Esophagus muscularis mucosa (tissue), 4 donors: ENCODE data around the gene PTPRU. TPM values are rescaled to one million over a fixed set of nuclear protein-coding genes. Genes with fewer than 3 reads are reported as not detected.

Experiments
- DNase-seq: peaks from one replicate; pipeline ENCODE4 v3.0.0-alpha.2; 2017; ENCODE audit errors: extremely low spot score
- H3K27ac ChIP-seq, 4 donors: fragments of 200-600 bp; sonication (generic); replicated peaks in 1 of 4; 1 replicate in 3 of 4; 2 replicates in 1 of 4; pipeline ENCODE4 v1.5.1; 2016 to 2019; ENCODE audit warnings: mild to moderate bottlenecking in 1 of 4
- H3K27me3 ChIP-seq, 4 donors: fragments of 200-600 bp; sonication (generic); one replicate each; pipeline versions ENCODE4 v1.5.1 to v1.6.0; 2016 to 2019
- H3K36me3 ChIP-seq, 4 donors: fragments of 200-600 bp; sonication (generic); one replicate each; pipeline ENCODE4 v1.5.1; 2016 to 2019
- H3K4me1 ChIP-seq, 4 donors: fragments of 200-600 bp; sonication (generic); one replicate each; pipeline ENCODE4 v1.5.1; 2016 to 2019
- H3K4me3 ChIP-seq, 4 donors: fragments of 200-600 bp; sonication (generic); 1 replicate in 2 of 4; 2 replicates in 2 of 4; pipeline ENCODE4 v1.5.1; 2016 to 2019; ENCODE audit warnings: mild to moderate bottlenecking in 4 of 4, moderate library complexity in 1 of 4
- H3K9me3 ChIP-seq, 4 donors: fragments of 200-600 bp; sonication (generic); 1 replicate in 3 of 4; 2 replicates in 1 of 4; pipeline ENCODE4 v1.5.1; 2016 to 2019
- EP300 ChIP-seq: sonication (generic); formaldehyde crosslinking; IDR thresholded peaks from one replicate; pipeline ENCODE4 v1.6.1; 2017; ENCODE audit warnings: antibody characterized with exemption
- POLR2A ChIP-seq: fragments of 450-650 bp; IDR thresholded peaks from one replicate; pipeline ENCODE4 v1.6.1; 2017; ENCODE audit warnings: antibody characterized with exemption, moderate library complexity, mild to moderate bottlenecking, low read depth
- POLR2AphosphoS5 ChIP-seq, 2 donors: sonication (generic); formaldehyde crosslinking; IDR thresholded peaks; one replicate each; pipeline ENCODE4 v1.6.1; 2017; ENCODE audit warnings: antibody characterized with exemption in 2 of 2
- WGBS: methylation state at CpG from one replicate; pipeline ENCODE4 v1.1.5; 2018; 5-methylcytosine and 5-hydroxymethylcytosine counted together
- intact Hi-C: fragments of 100-400 bp; cut with DNase I; formaldehyde crosslinking; loops from one replicate; pipeline ENCODE4 v1.15.1; 2023
- total RNA-seq, 4 donors: library from RNA; depleted of rRNA; stranded (reverse); fragments of >200 nt; gene quantifications; one replicate each; pipeline versions ENCODE4 v1.1.0 to v1.2.1, GENCODE V29; 2016
- TF ChIP-seq, protein P1 (sequence below), 3 experiments: fragments of 200-600 bp in 2 of 3; fragments of 450-650 bp in 1 of 3; sonication (generic) in 2 of 3; IDR thresholded peaks; one replicate each; pipeline ENCODE4 v1.5.1; 2017 to 2019; ENCODE audit warnings: antibody characterized with exemption in 3 of 3, mild to moderate bottlenecking in 2 of 3, moderate library complexity in 1 of 3

The PTPRU gene
- total RNA-seq, 4 donors from 2014 or later, result 19.5 to 32.7 (median 27.5) TPM

DNA sequence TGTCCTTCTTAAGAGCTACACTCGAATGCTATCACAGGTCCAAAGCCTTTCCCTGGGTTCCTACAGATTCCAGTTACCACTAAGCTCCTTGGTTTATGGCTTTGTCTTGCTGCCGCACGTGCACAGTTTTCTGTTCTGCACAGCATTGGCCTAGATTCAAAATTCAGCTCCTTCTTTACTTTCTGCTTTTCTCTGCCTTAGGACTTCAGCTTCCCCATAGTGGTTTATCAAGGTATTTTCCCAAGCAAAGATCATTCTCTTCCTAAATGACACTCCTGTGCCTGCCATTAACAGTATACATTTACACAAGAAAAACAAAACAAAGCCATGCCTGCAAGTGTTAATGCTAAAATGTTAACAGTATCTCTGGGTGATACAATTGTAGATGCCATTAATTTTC lies 41.8 kb downstream of the PTPRU start:
- TF ChIP-seq POLR2A, result no peak
- TF ChIP-seq, protein P1, sequence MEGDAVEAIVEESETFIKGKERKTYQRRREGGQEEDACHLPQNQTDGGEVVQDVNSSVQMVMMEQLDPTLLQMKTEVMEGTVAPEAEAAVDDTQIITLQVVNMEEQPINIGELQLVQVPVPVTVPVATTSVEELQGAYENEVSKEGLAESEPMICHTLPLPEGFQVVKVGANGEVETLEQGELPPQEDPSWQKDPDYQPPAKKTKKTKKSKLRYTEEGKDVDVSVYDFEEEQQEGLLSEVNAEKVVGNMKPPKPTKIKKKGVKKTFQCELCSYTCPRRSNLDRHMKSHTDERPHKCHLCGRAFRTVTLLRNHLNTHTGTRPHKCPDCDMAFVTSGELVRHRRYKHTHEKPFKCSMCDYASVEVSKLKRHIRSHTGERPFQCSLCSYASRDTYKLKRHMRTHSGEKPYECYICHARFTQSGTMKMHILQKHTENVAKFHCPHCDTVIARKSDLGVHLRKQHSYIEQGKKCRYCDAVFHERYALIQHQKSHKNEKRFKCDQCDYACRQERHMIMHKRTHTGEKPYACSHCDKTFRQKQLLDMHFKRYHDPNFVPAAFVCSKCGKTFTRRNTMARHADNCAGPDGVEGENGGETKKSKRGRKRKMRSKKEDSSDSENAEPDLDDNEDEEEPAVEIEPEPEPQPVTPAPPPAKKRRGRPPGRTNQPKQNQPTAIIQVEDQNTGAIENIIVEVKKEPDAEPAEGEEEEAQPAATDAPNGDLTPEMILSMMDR (IDR thresholded peaks at IDR 0.05), result no peak
- TF ChIP-seq POLR2AphosphoS5 (IDR thresholded peaks at IDR 0.05), result no peak
- no peak for TF ChIP-seq EP300
- H3K4me3 ChIP-seq, result no peak overlapping the region
- peaks cover 0 to 40% (median 30%) of the 10 kb centered on the region in 4 donors for H3K36me3 ChIP-seq
- intact Hi-C loops, result no loop called here
- no peaks in the 10 kb centered on the region for H3K9me3 ChIP-seq
- DNase-seq, result no peak
- H3K4me1 ChIP-seq, result peaks cover 0 to 6% (median 1%) of the 10 kb centered on the region in 4 donors
- H3K27ac ChIP-seq, result no peak overlapping the region
- whole genome bisulfite sequencing, result 57% methylated on average over 3 of the region's 3 CpGs
- H3K27me3 ChIP-seq, result no peaks in the 10 kb centered on the region

DNA sequence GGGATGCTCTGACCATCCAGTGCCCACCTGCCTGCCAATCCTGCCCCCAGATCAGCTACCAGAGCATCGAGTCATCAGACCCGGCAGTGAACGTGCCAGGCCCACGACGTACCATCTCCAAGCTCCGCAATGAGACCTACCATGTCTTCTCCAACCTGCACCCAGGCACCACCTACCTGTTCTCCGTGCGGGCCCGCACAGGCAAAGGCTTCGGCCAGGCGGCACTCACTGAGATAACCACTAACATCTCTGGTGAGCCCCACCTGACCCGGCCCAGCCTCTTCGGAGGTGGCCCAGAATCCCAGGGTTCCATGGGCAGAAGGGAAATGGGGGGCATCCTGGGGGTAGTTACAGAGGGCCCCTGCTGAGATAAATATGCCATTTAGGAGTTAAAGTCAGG lies 43.1 kb downstream of the PTPRU start:
- H3K4me3 ChIP-seq, result no peak overlapping the region
- H3K27me3 ChIP-seq, result no peaks in the 10 kb centered on the region
- TF ChIP-seq POLR2AphosphoS5 (IDR thresholded peaks at IDR 0.05) (no peak), POLR2A (no peak), EP300 (no peak)
- TF ChIP-seq, protein P1 (IDR thresholded peaks at IDR 0.05), result no peak
- H3K36me3 ChIP-seq, result peaks cover 0 to 40% (median 30%) of the 10 kb centered on the region in 4 donors
- WGBS, result 97% methylated on average over 12 of the region's 13 CpGs
- no peak overlapping the region for H3K27ac ChIP-seq
- intact Hi-C loops, result no loop called here
- no peaks in the 10 kb centered on the region for H3K9me3 ChIP-seq
- peaks cover 0 to 14% (median 5%) of the 10 kb centered on the region in 4 donors for H3K4me1 ChIP-seq
- no peak for DNase-seq

DNA sequence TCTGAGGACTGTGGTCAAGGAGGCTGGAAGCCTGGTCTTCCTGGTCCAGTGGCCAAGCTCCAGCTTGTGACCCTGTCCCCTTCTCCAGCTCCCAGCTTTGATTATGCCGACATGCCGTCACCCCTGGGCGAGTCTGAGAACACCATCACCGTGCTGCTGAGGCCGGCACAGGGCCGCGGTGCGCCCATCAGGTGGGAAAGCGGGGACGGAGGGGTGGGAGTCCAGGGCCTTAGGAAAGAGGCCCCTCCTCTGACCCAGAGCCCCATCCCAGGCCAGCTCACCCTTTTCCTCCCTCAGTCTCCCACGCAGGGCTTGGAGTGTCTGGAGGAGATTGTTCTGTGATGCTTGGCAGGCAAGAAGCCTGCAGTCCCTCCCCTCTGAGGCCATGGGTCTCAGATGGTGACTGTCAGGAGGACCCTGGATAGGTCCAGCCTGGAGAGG lies 43.6 kb downstream of the PTPRU start:
- H3K9me3 ChIP-seq, result no peaks in the 10 kb centered on the region
- intact Hi-C loops, result no loop called here
- no peaks in the 10 kb centered on the region for H3K27me3 ChIP-seq
- TF ChIP-seq, protein P1 (IDR thresholded peaks at IDR 0.05), result no peak
- TF ChIP-seq POLR2AphosphoS5 (IDR thresholded peaks at IDR 0.05), result no peak
- no peak for TF ChIP-seq EP300
- no peak for TF ChIP-seq POLR2A
- 81% methylated on average over 4 of the region's 11 CpGs for WGBS
- no peak overlapping the region for H3K4me3 ChIP-seq
- no peak for DNase-seq
- peaks cover 0 to 14% (median 5%) of the 10 kb centered on the region in 4 donors for H3K4me1 ChIP-seq
- H3K27ac ChIP-seq, result no peak overlapping the region
- H3K36me3 ChIP-seq, result peaks cover 0 to 40% (median 30%) of the 10 kb centered on the region in 4 donors

DNA sequence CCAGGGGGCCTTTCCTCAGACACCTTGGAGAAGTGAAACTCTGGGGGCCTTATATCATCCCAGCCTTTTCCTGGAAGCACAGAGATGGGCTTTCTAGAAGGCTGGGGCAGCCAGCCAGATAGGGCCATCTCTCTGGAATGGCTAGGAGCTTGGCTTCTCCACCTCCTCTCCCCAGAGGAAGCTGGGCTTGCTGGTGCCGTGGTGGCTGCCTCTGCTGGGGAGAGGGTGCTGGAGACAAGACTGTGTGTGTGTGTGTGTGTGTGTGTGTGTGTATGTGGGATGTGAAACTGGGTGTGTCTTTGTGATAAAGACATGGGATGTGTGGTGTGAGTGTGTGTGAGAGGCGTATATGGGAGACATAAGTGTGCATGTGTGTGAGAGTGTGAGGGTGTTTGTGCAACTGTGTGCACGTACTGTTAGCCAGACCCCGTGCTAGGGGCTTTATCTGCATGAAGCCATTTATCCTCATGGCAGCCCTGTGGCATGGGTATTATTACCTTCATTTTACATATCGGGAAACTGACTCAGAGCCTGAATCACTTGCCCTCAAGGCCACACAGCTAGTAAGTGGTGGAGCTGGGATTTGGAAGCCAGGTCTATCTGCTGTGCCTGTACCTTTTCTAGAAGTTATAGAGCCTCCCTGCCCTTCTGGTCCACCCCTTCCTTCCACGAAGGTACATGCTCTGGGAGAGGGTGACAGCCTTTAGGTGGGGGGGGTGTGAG lies 44.2 kb downstream of the PTPRU start:
- Histone ChIP-seq H3K9me3 (no peaks in the 10 kb centered on the region), H3K4me1 (peaks cover 0 to 14% (median 5%) of the 10 kb centered on the region in 4 donors), H3K27me3 (no peaks in the 10 kb centered on the region), H3K36me3 (peaks cover 0 to 36% (median 25%) of the 10 kb centered on the region in 4 donors), H3K27ac (no peak overlapping the region), H3K4me3 (no peak overlapping the region)
- DNase-seq, result no peak
- TF ChIP-seq POLR2A, result no peak
- no peak for TF ChIP-seq POLR2AphosphoS5 (IDR thresholded peaks at IDR 0.05)
- TF ChIP-seq EP300, result no peak
- TF ChIP-seq, protein P1 (IDR thresholded peaks at IDR 0.05), result no peak
- 78% methylated on average over 6 of the region's 6 CpGs for WGBS
- intact Hi-C loops, result no loop called here
